GM10266 (cell line): ENCODE results near the gene CCDC92B.

Source experiments
- DNase-seq: peaks from one replicate; pipeline ENCODE4 v3.0.0; 2012; ENCODE audit errors: extremely low spot score
- TF ChIP-seq, protein P1 (sequence below): IDR thresholded peaks from 2 replicates; pipeline ENCODE4 v1.5.1; 2012; ENCODE audit warnings: mild to moderate bottlenecking, low read depth; ENCODE audit not compliant: control insufficient read depth, insufficient read depth; ENCODE audit errors: missing control alignments

The CCDC92B gene

DNA sequence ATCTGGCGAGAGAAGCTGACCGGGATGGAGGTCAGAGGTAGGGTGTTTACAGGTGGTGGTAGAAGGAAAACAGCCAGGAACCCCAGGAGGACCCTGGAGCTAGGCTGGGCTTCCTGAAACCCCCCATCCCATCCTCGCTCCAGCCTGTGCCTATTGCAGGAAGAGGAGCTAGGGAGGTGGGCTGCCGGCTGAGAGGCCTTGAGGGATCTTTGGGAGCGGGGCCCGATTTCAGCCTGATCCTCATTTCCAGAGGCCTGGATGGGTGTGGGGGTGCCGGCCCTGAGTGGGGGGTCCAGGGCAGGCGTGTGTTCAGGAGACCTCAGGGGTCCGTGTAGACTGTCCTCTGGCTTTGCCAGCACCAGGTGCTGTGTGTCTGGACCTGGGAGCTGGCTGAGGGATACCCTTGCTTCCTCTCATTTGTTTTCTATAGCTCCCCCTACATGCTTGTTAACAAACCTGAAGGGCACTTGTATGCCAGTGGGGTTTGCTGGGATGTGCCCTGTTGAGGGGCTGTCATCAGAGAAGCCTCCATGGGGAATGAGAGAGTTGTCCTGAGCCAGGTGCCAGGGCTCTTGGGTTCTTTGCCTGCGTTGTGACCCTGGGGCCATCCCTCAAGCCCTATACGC lies 27.9 kb upstream of the CCDC92B start:
- DNase-seq = no peak
- TF ChIP-seq, protein P1, sequence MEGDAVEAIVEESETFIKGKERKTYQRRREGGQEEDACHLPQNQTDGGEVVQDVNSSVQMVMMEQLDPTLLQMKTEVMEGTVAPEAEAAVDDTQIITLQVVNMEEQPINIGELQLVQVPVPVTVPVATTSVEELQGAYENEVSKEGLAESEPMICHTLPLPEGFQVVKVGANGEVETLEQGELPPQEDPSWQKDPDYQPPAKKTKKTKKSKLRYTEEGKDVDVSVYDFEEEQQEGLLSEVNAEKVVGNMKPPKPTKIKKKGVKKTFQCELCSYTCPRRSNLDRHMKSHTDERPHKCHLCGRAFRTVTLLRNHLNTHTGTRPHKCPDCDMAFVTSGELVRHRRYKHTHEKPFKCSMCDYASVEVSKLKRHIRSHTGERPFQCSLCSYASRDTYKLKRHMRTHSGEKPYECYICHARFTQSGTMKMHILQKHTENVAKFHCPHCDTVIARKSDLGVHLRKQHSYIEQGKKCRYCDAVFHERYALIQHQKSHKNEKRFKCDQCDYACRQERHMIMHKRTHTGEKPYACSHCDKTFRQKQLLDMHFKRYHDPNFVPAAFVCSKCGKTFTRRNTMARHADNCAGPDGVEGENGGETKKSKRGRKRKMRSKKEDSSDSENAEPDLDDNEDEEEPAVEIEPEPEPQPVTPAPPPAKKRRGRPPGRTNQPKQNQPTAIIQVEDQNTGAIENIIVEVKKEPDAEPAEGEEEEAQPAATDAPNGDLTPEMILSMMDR = no peak

- DNase-seq = no peak
- TF ChIP-seq, protein P1 = no peak
These were observed 27.3 kb upstream of the CCDC92B start for GRCh38 chr17:2776589-2777241.

GRCh38 chr17:2775206-2775605 lies 25.8 kb upstream of the CCDC92B start:
- TF ChIP-seq, protein P1 = no peak
- no peak for DNase-seq

DNA sequence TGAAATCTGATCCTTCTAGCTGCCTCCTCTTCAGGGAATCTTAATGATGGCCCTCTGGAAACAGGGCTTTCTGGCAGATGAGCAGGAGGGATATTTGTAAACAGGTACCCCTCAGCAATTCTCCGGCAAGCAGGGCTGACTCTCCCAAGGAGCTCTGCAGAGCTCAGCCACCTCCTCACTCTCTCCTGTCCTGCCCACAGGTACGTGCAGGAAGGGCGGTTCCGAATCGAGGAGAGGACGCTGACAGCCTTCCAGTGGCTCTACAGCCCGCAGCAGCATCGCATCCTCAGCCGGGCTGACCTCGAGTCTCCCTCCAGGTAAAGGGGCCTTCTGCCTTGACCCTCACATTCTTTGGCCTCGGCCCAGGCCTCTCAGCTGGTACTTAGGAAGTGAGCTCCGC lies 20.7 kb upstream of the CCDC92B start:
- DNase-seq = no peak
- TF ChIP-seq, protein P1 = no peak

DNA sequence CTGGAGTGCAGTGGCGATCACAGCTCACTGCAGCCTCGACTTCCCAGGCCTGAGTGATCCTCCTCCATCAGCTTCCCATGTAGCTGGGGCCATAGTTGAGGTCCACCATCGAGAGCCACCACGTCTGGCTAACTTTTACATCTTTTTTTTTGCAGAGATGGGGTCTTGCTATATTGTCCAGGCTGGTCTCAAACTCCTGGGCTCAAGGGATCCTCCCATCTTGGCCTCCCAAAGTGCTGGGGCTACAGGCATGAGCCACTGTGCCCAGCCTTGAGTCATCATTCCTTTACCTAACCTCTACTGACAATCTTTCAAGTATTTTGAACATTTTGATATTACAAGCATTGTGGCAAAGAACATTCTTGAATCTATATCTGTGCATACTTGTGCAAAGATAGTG lies 9.4 kb upstream of the CCDC92B start:
- no peak for DNase-seq
- TF ChIP-seq, protein P1 = no peak

DNA sequence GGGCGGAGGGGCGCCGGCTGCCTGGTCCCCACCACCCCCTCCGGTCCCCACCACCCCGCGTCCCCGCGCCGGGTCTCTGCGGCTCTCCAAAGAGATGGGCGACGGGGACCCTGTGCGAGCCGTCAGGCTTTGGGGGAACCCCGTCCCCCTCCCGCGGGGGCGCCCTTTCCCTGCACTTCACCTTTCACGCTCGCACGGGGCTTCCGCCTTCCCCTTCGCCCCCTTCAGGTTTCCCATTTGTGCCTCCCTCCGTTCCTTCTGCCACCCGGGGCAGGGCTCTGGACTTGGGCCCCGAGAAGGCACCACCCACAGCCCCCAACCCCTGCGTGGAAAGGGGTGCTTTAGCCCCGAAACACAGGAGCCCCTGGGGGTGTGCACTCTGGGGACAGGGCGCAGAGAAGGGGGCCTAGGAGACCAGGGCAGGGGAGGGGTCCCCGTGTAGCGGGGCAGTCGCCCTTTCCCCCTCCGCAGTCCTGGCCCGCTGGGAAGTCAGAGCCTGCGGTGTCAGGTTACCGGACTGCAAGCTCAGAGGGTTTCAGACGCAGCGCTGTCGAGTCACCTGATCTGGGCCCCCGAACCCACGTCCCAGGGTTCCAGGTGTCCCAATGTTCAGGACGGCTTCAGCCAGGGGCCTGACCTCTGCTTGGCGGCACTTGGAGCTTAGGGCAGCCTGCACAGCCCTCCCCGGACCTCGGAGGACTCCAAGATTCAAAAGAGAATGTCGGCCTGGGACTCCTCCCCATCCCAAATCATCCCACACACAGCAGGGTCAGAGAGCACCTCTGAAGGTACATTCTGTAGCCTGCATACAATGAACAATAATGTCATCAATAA lies 6.7 kb upstream of the CCDC92B start:
- TF ChIP-seq, protein P1 = no peak
- DNase-seq = no peak
